Calu3 (cell line): ENCODE data around the gene APBB1. TPM values are rescaled to one million over a fixed set of nuclear protein-coding genes. Genes with fewer than 3 reads are reported as not detected.

ENCODE experiments used
- BruUV-seq: library from RNA; stranded (reverse); fragments of 400-500 nt; replicated peaks from 2 replicates; lab custom pipeline; 2021; lab: Mats Ljungman, UMichigan
- CTCF ChIA-PET: fragments of 300-600 bp; sonication (Branson Sonifier 250); formaldehyde crosslinking; loops from one replicate; lab custom pipeline; 2022; ENCODE audit warnings: antibody characterized with exemption; lab: Charles Lee
- DNase-seq: peaks from one replicate; pipeline ENCODE4 v3.0.0; 2022
- H3K27ac Mint-ChIP-seq: one replicate; pipeline ENCODE4 v1.8.0; 2022; ENCODE audit warnings: mixed read lengths; ENCODE audit not compliant: unreplicated experiment
- H3K27me3 Mint-ChIP-seq: one replicate; pipeline ENCODE4 v1.8.0; 2022; ENCODE audit warnings: mixed read lengths; ENCODE audit not compliant: unreplicated experiment
- H3K36me3 Mint-ChIP-seq: one replicate; pipeline ENCODE4 v1.8.0; 2022; ENCODE audit warnings: mild to moderate bottlenecking, moderate library complexity, mixed read lengths; ENCODE audit not compliant: insufficient read depth, unreplicated experiment
- H3K4me1 Mint-ChIP-seq: one replicate; pipeline ENCODE4 v1.8.0; 2022; ENCODE audit warnings: mild to moderate bottlenecking, low read depth, mixed read lengths; ENCODE audit not compliant: unreplicated experiment
- H3K4me3 Mint-ChIP-seq: one replicate; pipeline ENCODE4 v1.8.0; 2022; ENCODE audit warnings: mild to moderate bottlenecking, low read depth, moderate library complexity, mixed read lengths; ENCODE audit not compliant: unreplicated experiment
- H3K9me3 Mint-ChIP-seq: one replicate; pipeline ENCODE4 v1.8.0; 2022; ENCODE audit warnings: low read depth, mixed read lengths; ENCODE audit not compliant: unreplicated experiment
- intact Hi-C: fragments of 100-400 bp; cut with micrococcal nuclease; formaldehyde crosslinking; loops from one replicate; pipeline ENCODE4 v1.10.0; 2022; ENCODE audit not compliant: unreplicated experiment
- total RNA-seq: library from RNA; stranded (reverse); gene quantifications from 2 replicates; pipeline ENCODE4 v1.2.3, GENCODE V29; 2022
- TF ChIP-seq, protein P1 (sequence below): fragments of 200-600 bp; IDR thresholded peaks from one replicate; pipeline ENCODE4 v1.8.0; 2022; ENCODE audit warnings: antibody characterized with exemption; ENCODE audit not compliant: unreplicated experiment

APBB1 gene
- total RNA-seq, 1 experiment from 2014 or later: 2.8 TPM

DNA sequence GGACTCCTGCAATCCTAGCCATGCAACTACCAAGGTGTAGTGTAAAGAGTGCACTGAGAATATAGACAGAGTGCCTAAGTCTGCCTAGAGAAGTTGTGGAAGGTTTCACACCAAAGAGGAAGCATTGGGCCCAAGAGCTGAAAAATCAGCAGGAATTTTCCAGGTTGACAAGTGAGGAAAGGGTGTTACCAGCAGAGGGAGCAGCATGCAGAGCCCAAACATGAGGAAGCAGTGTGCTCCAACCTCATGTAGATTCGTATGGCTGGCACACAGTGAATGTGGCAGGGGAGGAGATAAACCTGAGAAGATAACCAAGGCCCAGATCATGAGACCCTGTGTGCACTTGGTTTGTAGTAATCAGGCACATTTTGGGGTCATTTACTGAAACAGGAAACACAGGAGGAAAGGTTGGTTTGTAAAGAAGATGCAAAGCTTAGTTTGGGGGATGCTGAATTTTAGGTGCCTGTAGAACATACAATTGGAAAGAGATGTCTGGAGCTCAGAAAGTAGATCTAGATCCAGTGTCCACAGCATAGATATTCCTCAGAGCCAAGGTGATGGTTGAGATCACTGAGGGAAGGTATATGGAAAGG lies 20.2 kb upstream of the APBB1 start:
- TF ChIP-seq, protein P1, sequence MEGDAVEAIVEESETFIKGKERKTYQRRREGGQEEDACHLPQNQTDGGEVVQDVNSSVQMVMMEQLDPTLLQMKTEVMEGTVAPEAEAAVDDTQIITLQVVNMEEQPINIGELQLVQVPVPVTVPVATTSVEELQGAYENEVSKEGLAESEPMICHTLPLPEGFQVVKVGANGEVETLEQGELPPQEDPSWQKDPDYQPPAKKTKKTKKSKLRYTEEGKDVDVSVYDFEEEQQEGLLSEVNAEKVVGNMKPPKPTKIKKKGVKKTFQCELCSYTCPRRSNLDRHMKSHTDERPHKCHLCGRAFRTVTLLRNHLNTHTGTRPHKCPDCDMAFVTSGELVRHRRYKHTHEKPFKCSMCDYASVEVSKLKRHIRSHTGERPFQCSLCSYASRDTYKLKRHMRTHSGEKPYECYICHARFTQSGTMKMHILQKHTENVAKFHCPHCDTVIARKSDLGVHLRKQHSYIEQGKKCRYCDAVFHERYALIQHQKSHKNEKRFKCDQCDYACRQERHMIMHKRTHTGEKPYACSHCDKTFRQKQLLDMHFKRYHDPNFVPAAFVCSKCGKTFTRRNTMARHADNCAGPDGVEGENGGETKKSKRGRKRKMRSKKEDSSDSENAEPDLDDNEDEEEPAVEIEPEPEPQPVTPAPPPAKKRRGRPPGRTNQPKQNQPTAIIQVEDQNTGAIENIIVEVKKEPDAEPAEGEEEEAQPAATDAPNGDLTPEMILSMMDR: peak; percentile 36
- CTCF ChIA-PET: interaction anchor here (0.6 to 1.4 kb wide), 10 partner anchors 9 to 60 kb away, joined by 3 to 16 read pairs (median 3); partner anchors contain the start of genes ARFIP2 and TIMM10B
- H3K36me3 Mint-ChIP-seq: no peaks in the 10 kb centered on the region
- intact Hi-C loops: loop anchor here (1.0 to 2.0 kb wide), 2 partner anchors 60 to 66 kb away; no protein-coding TSS in a partner anchor
- H3K4me1 Mint-ChIP-seq: no peaks in the 10 kb centered on the region
- H3K27me3 Mint-ChIP-seq: no peaks in the 10 kb centered on the region
- no TSS peak for BruUV-seq
- H3K27ac Mint-ChIP-seq: no peak overlapping the region
- H3K9me3 Mint-ChIP-seq: no peaks in the 10 kb centered on the region
- no peak overlapping the region for H3K4me3 Mint-ChIP-seq
- peak; percentile 55 for DNase-seq

DNA sequence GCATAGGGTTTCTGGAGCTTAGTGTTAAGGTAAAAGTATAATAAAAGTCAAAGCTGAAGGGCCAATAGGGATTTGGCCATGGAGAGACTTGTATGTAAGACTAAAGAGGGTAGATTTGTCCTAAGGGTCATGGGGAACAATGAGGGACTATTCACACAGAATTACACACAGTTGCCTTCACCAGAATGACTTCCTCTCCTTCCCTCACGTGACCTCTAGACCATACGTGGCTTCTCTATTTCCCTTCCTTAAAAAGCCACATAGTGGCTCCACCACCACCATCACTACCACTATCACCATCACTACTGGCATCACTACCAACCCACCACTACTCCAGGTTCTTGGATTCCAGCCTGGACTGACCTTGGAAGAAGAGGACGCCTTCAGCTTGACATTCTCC lies 19.1 kb upstream of the APBB1 start:
- H3K27ac Mint-ChIP-seq: no peak overlapping the region
- no TSS peak for BruUV-seq
- H3K4me3 Mint-ChIP-seq: no peak overlapping the region
- H3K27me3 Mint-ChIP-seq: no peaks in the 10 kb centered on the region
- DNase-seq: no peak
- H3K36me3 Mint-ChIP-seq: no peaks in the 10 kb centered on the region
- H3K4me1 Mint-ChIP-seq: no peaks in the 10 kb centered on the region
- TF ChIP-seq, protein P1: no peak
- no peaks in the 10 kb centered on the region for H3K9me3 Mint-ChIP-seq
- intact Hi-C loops: loop anchor here (2.0 kb wide), 1 partner anchor 67 kb away; no protein-coding TSS in a partner anchor
- CTCF ChIA-PET: interaction anchor here (1.3 kb wide), 2 partner anchors 14 to 59 kb away, joined by 3 to 8 read pairs; no protein-coding TSS in a partner anchor

DNA sequence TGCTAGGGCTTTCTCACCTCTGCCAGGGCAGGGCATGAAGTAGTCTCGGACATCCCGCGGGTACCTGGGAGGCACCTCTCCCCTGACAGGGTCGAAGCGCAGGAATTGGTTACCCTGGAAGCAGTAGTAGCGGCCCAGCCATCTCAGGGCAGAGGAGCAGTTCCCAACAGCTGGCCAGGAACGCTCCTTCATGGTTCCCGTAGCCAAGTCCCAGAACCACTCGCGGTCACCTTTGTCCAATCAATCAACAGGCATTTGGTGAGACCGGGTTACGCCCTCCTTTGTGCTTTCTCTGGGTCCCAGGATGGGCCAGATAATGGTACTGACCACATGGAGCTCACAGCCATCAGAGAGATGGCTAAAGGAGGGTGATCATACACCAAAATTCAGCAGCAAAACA lies 18.5 kb upstream of the APBB1 start:
- Mint-ChIP-seq H3K9me3 (no peaks in the 10 kb centered on the region), H3K27me3 (peaks cover under 1% of the 10 kb centered on the region), H3K4me3 (no peak overlapping the region), H3K36me3 (no peaks in the 10 kb centered on the region), H3K4me1 (no peaks in the 10 kb centered on the region), H3K27ac (no peak overlapping the region)
- no peak for DNase-seq
- BruUV-seq: no TSS peak
- intact Hi-C loops: no loop called here
- CTCF ChIA-PET: interaction anchor here (1.3 kb wide), 1 partner anchor 58 kb away, joined by 8 read pairs; no protein-coding TSS in a partner anchor
- TF ChIP-seq, protein P1: no peak

DNA sequence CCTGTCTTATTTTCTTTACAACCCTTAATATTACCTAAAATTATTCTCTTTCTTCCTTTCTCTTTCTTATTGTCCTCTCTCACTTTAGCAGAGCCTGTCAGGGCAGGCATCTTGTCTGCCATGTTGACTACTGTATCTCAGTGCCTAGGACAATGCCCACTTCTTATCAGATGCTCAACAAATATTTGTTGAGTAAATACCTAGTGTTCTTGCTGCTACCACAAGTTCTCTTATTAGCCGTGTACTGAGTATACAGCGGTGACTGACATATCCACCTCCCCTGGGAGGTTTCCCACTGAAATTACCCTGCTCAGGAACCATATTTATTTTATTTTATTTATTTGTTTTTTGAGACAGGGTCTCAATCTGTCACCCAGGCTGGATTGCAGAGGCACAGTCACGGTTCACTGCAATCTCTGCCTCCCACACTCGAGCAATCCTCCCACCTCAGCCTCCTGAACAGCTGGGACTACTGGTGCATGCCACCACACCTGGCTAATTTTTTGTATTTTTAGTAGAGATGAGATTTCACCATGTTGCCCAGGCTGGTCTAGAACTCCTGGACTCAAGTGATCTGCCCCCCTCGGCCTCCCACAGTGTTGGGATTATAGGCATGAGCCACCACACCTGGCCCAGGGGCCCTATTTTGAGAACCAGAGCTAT lies 15.2 kb upstream of the APBB1 start:
- no peak for DNase-seq
- no peak overlapping the region for H3K4me3 Mint-ChIP-seq
- no peaks in the 10 kb centered on the region for H3K36me3 Mint-ChIP-seq
- H3K9me3 Mint-ChIP-seq: no peaks in the 10 kb centered on the region
- TF ChIP-seq, protein P1: no peak
- intact Hi-C loops: no loop called here
- H3K27me3 Mint-ChIP-seq: peaks cover 22% of the 10 kb centered on the region
- no peak overlapping the region for H3K27ac Mint-ChIP-seq
- H3K4me1 Mint-ChIP-seq: no peaks in the 10 kb centered on the region
- BruUV-seq: no TSS peak
- CTCF ChIA-PET: no interaction called here
